ENCODE data around the gene IGF1R. TPM values are rescaled to one million over a fixed set of nuclear protein-coding genes. Genes with fewer than 3 reads are reported as not detected.

The IGF1R gene
- total RNA-seq, 1 donor from 2014 or later, result 53.7 TPM

GRCh38 chr15:98796685-98797357 is 148.5 kb downstream of the IGF1R start:
- no peak for DNase-seq (ENCODE audit: low spot score)

GRCh38 chr15:98798375-98798893 is 150.1 kb downstream of the IGF1R start:
- DNase-seq (ENCODE audit: low spot score), result no peak

GRCh38 chr15:98799461-98800390 is 151.4 kb downstream of the IGF1R start:
- peak; percentile 56 for DNase-seq (ENCODE audit: low spot score)

- peak; percentile 91 for DNase-seq (ENCODE audit: low spot score)
Measured at GRCh38 chr15:98800437-98801233, 152.3 kb downstream of the IGF1R start.

- no peak for DNase-seq (ENCODE audit: low spot score)
Measured at GRCh38 chr15:98801234-98801561, 152.9 kb downstream of the IGF1R start.

GRCh38 chr15:98802187-98802586 is 153.8 kb downstream of the IGF1R start:
- DNase-seq (ENCODE audit: low spot score), result no peak

GRCh38 chr15:98803228-98804056 is 155.1 kb downstream of the IGF1R start:
- DNase-seq (ENCODE audit: low spot score), result no peak

GRCh38 chr15:98804057-98804380 is 155.7 kb downstream of the IGF1R start:
- no peak for DNase-seq (ENCODE audit: low spot score)

- no peak for DNase-seq (ENCODE audit: low spot score)
Measured at GRCh38 chr15:98805434-98806274, 157.3 kb downstream of the IGF1R start.

- DNase-seq (ENCODE audit: low spot score), result no peak
Measured at GRCh38 chr15:98806275-98806895, 158.0 kb downstream of the IGF1R start.

GRCh38 chr15:98807262-98807661 is 158.9 kb downstream of the IGF1R start:
- peak; percentile 85 for DNase-seq (ENCODE audit: low spot score)

GRCh38 chr15:98809273-98809672 is 160.9 kb downstream of the IGF1R start:
- DNase-seq (ENCODE audit: low spot score), result no peak

GRCh38 chr15:98812716-98813446 is 164.5 kb downstream of the IGF1R start:
- no peak for DNase-seq (ENCODE audit: low spot score)

- DNase-seq (ENCODE audit: low spot score), result no peak
Measured at GRCh38 chr15:98813951-98814350, 165.6 kb downstream of the IGF1R start.

- no peak for DNase-seq (ENCODE audit: low spot score)
Measured at GRCh38 chr15:98815207-98815606, 166.9 kb downstream of the IGF1R start.

GRCh38 chr15:98817745-98818144 is 169.4 kb downstream of the IGF1R start:
- DNase-seq (ENCODE audit: low spot score), result no peak

- no peak for DNase-seq (ENCODE audit: low spot score)
Measured at GRCh38 chr15:98823012-98823458, 174.7 kb downstream of the IGF1R start.

- no peak for DNase-seq (ENCODE audit: low spot score)
Measured at GRCh38 chr15:98823616-98824015, 175.3 kb downstream of the IGF1R start.

- DNase-seq (ENCODE audit: low spot score), result no peak
Measured at GRCh38 chr15:98824595-98824994, 176.3 kb downstream of the IGF1R start.
